Activated T-cell treated with anti-CD3 and anti-CD28 coated beads, Interleukin-2, amount 50 U/mL, for 4 hours (primary cell): Measurements from ENCODE around the gene AFTPH. TPM values are rescaled to one million over a fixed set of nuclear protein-coding genes. Genes with fewer than 3 reads are reported as not detected.

Experiments used
- ATAC-seq, 2 donors: fragments of 200-7000 bp; cut with Tn5 transposase; one replicate each; pipeline ENCODE4 v1.10.0; 2021
- DNase-seq: peaks from one replicate; pipeline ENCODE4 v3.0.0-alpha.2; 2020
- H3K27me3 Mint-ChIP-seq: one replicate; pipeline ENCODE4 v1.8.0; 2021; ENCODE audit warnings: low read depth, mixed read lengths
- H3K36me3 Mint-ChIP-seq: one replicate; pipeline ENCODE4 v1.8.0; 2022; ENCODE audit warnings: mixed read lengths; ENCODE audit not compliant: insufficient read depth
- H3K4me1 Mint-ChIP-seq: one replicate; pipeline ENCODE4 v1.8.0; 2021; ENCODE audit warnings: low read depth, mixed read lengths
- H3K4me3 Mint-ChIP-seq: one replicate; pipeline ENCODE4 v1.8.0; 2021; ENCODE audit warnings: mild to moderate bottlenecking, moderate library complexity, mixed read lengths
- H3K9me3 Mint-ChIP-seq: one replicate; pipeline ENCODE4 v1.8.0; 2021; ENCODE audit warnings: mixed read lengths
- total RNA-seq, 3 donors: library from RNA; stranded (reverse); gene quantifications; one replicate each; pipeline ENCODE4 v1.2.1, GENCODE V29; 2021

Gene AFTPH
- total RNA-seq, 3 donors from 2014 or later, result 33.7 to 38.2 (median 37.4) TPM

DNA sequence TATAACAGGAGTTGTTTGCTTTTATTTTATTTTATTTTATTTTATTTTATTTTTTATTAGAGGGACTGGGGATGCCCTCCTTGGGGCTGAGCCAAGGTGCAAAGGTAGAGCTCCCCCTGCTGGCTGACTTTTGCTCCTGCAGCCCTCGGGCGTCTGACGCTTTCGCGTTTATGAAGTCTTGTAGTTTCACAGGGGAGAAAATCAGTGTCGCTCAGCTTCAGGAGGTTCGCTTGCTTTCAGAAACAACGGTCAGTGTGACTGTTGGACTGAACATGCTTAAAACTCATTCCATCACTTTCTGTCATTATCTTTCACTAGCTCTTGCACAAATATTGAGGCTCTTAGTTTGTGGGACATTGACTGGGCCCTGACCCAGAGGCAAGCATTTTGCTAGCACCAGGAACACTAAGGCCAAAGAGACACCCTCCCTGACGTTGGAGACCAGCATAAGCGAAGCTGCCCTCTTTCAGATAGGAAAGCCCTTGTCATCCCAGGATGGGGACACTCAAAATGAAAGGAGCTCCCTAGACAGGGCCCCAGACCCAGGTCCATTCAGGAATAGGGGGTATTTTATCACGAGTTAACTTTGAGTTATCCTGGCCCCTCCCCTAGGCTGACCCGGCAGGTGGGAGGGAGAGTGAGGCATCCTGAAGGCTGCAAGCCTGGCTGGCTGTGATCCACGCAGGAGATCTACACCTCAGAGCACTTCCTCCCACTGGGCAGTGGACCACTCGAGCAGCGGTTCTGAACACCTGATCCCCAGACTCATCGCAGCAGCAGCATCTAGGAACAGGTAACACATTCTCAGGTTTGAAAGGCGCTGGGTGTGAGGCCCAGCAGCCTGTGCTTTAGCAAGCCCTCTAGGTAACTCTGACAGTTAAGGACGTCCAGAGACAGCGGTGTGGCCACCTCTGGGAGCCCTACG is 35.8 kb upstream of the AFTPH start:
- H3K4me1 Mint-ChIP-seq, result peaks cover 5% of the 10 kb centered on the region

GRCh38 chr2:64489081-64489751 is 34.9 kb upstream of the AFTPH start:
- H3K9me3 Mint-ChIP-seq, result no peaks in the 10 kb centered on the region
- no peaks in the 10 kb centered on the region for H3K36me3 Mint-ChIP-seq
- no peak for DNase-seq
- ATAC-seq, result no peak
- H3K4me3 Mint-ChIP-seq, result no peak overlapping the region
- peaks cover 4% of the 10 kb centered on the region for H3K27me3 Mint-ChIP-seq
- peaks cover 5% of the 10 kb centered on the region for H3K4me1 Mint-ChIP-seq

More for the DNA sequence above, 35.8 kb upstream of the AFTPH start:
- Mint-ChIP-seq H3K27me3 (peaks cover 4% of the 10 kb centered on the region), H3K9me3 (no peaks in the 10 kb centered on the region), H3K36me3 (no peaks in the 10 kb centered on the region), H3K4me3 (no peak overlapping the region)
- ATAC-seq (peak; percentile 71 to 77), DNase-seq (peak; percentile 85)

GRCh38 chr2:64491426-64491825 is 32.7 kb upstream of the AFTPH start:
- H3K27me3 Mint-ChIP-seq, result peaks cover 4% of the 10 kb centered on the region
- peaks cover 5% of the 10 kb centered on the region for H3K4me1 Mint-ChIP-seq
- ATAC-seq (no peak), DNase-seq (no peak)
- no peaks in the 10 kb centered on the region for H3K36me3 Mint-ChIP-seq
- no peak overlapping the region for H3K4me3 Mint-ChIP-seq
- no peaks in the 10 kb centered on the region for H3K9me3 Mint-ChIP-seq

- ATAC-seq (no peak), DNase-seq (no peak)
- H3K9me3 Mint-ChIP-seq, result no peaks in the 10 kb centered on the region
- peaks cover 7% of the 10 kb centered on the region for H3K27me3 Mint-ChIP-seq
- no peak overlapping the region for H3K4me3 Mint-ChIP-seq
- H3K36me3 Mint-ChIP-seq, result no peaks in the 10 kb centered on the region
- H3K4me1 Mint-ChIP-seq, result peaks cover 5% of the 10 kb centered on the region
Observed at GRCh38 chr2:64492272-64492671, 31.9 kb upstream of the AFTPH start.

DNA sequence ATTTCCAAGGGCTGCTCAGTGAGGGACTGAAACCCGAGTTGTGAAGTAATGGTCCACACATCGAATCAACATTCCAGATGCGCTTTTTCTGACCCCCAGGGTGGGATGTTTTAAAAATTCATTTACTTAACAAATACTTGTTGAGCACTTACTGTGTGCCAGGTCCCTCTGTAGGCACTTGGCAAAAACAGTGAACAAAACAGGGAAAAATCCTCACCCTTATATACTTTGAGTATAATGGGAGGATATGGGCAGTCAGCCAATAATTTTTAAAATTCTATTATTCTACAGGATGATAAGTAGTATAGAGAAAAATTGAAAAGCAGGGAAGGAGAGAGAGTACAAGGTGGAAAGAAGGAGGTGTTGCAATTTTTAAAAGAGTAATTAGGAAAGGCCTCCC is 31.3 kb upstream of the AFTPH start:
- Mint-ChIP-seq H3K4me3 (no peak overlapping the region), H3K27me3 (peaks cover 7% of the 10 kb centered on the region), H3K36me3 (no peaks in the 10 kb centered on the region), H3K4me1 (peaks cover 5% of the 10 kb centered on the region), H3K9me3 (no peaks in the 10 kb centered on the region)
- ATAC-seq, result no peak
- no peak for DNase-seq

- Mint-ChIP-seq H3K9me3 (no peaks in the 10 kb centered on the region), H3K4me3 (no peak overlapping the region), H3K27me3 (peaks cover 10% of the 10 kb centered on the region), H3K4me1 (peaks cover 3% of the 10 kb centered on the region), H3K36me3 (no peaks in the 10 kb centered on the region)
- DNase-seq (no peak), ATAC-seq (no peak)
Observed at GRCh38 chr2:64493788-64494187, 30.3 kb upstream of the AFTPH start.

DNA sequence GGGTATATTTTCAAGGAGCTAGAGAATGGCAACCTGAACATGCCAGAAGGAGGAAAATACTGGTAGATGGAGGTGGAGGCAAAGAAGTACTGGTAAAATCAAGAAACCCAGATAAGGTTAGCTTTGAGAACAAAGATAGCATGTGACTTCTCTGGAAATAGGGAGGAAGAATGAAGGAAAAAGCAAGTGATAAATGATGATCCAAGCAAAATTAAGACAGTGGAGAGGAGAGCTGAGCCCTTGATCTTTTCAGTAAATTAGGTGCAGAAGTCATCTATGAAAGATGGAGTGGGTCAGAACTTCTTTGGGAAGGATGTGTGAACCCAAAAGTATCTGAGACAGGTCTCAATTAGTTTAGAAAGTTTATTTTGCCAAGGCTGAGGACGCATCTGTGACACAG is 25.7 kb upstream of the AFTPH start:
- ATAC-seq (no peak), DNase-seq (no peak)
- Mint-ChIP-seq H3K27me3 (peaks cover 6% of the 10 kb centered on the region), H3K4me3 (no peak overlapping the region), H3K9me3 (no peaks in the 10 kb centered on the region), H3K4me1 (no peaks in the 10 kb centered on the region), H3K36me3 (no peaks in the 10 kb centered on the region)

GRCh38 chr2:64500549-64500948 is 23.6 kb upstream of the AFTPH start:
- no peak for DNase-seq
- ATAC-seq, result no peak
- Mint-ChIP-seq H3K27me3 (peaks cover 10% of the 10 kb centered on the region), H3K36me3 (no peaks in the 10 kb centered on the region), H3K4me3 (no peak overlapping the region), H3K4me1 (no peaks in the 10 kb centered on the region), H3K9me3 (no peaks in the 10 kb centered on the region)

DNA sequence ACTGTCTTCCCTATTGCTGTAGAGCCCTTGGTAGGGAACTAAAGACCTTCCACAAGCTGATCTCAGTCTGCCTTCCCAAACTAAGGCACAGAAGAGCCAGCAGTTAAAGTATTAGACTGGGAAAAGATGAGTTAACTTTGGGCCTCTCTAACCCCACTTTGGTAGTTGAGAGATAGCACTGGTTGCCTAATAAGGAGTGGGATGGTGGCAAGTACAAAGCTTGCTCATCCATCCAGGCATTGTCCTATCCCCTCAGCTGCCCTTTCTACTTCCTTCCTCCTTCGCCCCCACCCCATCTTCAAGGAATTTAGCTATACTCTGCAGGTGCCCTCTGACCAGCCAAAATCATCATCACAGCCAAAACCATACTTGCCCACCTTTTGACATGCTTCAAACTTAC is 22.2 kb upstream of the AFTPH start:
- Mint-ChIP-seq H3K4me3 (no peak overlapping the region), H3K27me3 (peaks cover 12% of the 10 kb centered on the region), H3K9me3 (no peaks in the 10 kb centered on the region), H3K36me3 (no peaks in the 10 kb centered on the region), H3K4me1 (no peaks in the 10 kb centered on the region)
- no peak for DNase-seq
- no peak for ATAC-seq

DNA sequence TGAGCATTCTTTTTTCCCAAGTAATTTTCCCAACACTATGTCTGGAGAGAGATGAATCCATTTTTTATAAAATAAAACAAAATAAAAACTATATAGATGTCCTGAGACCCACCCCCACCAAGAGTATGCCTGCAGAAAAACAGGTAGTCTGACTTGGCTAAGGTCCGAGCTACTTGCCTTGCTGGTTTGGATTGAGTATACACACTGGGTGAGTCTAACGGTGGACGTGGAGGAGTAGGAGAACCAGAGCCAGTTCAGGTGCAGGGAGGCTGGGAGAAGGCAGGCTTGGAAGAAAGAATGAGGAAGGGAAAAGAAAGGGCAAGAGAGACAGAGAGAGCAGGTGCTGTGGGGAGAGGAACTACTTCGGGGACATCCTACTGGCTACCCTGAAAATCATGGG is 21.3 kb upstream of the AFTPH start:
- Mint-ChIP-seq H3K27me3 (peaks cover 12% of the 10 kb centered on the region), H3K9me3 (no peaks in the 10 kb centered on the region), H3K36me3 (no peaks in the 10 kb centered on the region), H3K4me1 (no peaks in the 10 kb centered on the region), H3K4me3 (no peak overlapping the region)
- DNase-seq (no peak), ATAC-seq (no peak)

- H3K4me3 Mint-ChIP-seq, result no peak overlapping the region
- DNase-seq (no peak), ATAC-seq (no peak)
- peaks cover 14% of the 10 kb centered on the region for H3K27me3 Mint-ChIP-seq
- H3K4me1 Mint-ChIP-seq, result no peaks in the 10 kb centered on the region
- no peaks in the 10 kb centered on the region for H3K36me3 Mint-ChIP-seq
- H3K9me3 Mint-ChIP-seq, result no peaks in the 10 kb centered on the region
Observed at GRCh38 chr2:64504774-64505720, 19.1 kb upstream of the AFTPH start.

GRCh38 chr2:64506686-64507085 is 17.4 kb upstream of the AFTPH start:
- ATAC-seq, result no peak
- H3K9me3 Mint-ChIP-seq, result no peaks in the 10 kb centered on the region
- no peaks in the 10 kb centered on the region for H3K4me1 Mint-ChIP-seq
- no peaks in the 10 kb centered on the region for H3K36me3 Mint-ChIP-seq
- no peak for DNase-seq
- no peak overlapping the region for H3K4me3 Mint-ChIP-seq
- peaks cover 14% of the 10 kb centered on the region for H3K27me3 Mint-ChIP-seq

- no peak for DNase-seq
- no peaks in the 10 kb centered on the region for H3K36me3 Mint-ChIP-seq
Observed at GRCh38 chr2:64514008-64514407, 10.1 kb upstream of the AFTPH start.

GRCh38 chr2:64515086-64515485 is 9.0 kb upstream of the AFTPH start:
- Mint-ChIP-seq H3K27me3 (peaks cover 2% of the 10 kb centered on the region), H3K4me3 (no peak overlapping the region), H3K9me3 (no peaks in the 10 kb centered on the region), H3K4me1 (no peaks in the 10 kb centered on the region), H3K36me3 (no peaks in the 10 kb centered on the region)
- DNase-seq, result no peak
- ATAC-seq, result no peak

More at GRCh38 chr2:64514008-64514407, 10.1 kb upstream of the AFTPH start:
- ATAC-seq, result no peak
- Mint-ChIP-seq H3K27me3 (peaks cover 2% of the 10 kb centered on the region), H3K9me3 (no peaks in the 10 kb centered on the region), H3K4me1 (no peaks in the 10 kb centered on the region), H3K4me3 (no peak overlapping the region)
